Breast epithelium (tissue), 4 donors: ENCODE measurements around the gene RNU5D-1. TPM values are rescaled to one million over a fixed set of nuclear protein-coding genes. Genes with fewer than 3 reads are reported as not detected.
"Not testable (repeated sequence)": the region's sequence is repeated elsewhere in the genome, so short reads cannot be mapped to it uniquely, and the experiment has no call there.

Experiments used
- DNase-seq, 2 donors: peaks; one replicate each; pipeline ENCODE4 v3.0.0-alpha.2; 2019; ENCODE audit warnings: low spot score in 2 of 2
- H3K27ac ChIP-seq, 2 donors: fragments of 200-600 bp; sonication (generic) in 1 of 2; one replicate each; pipeline ENCODE4 v1.5.1; 2016 to 2019; ENCODE audit warnings: mild to moderate bottlenecking in 1 of 2
- H3K27me3 ChIP-seq, 2 donors: fragments of 200-600 bp; sonication (generic) in 1 of 2; one replicate each; pipeline versions ENCODE4 v1.5.1 to v1.6.0; 2017 to 2019; ENCODE audit warnings: control low read depth in 1 of 2, mild to moderate bottlenecking in 1 of 2
- H3K36me3 ChIP-seq: fragments of 200-600 bp; one replicate; pipeline ENCODE4 v1.5.1; 2019
- H3K4me1 ChIP-seq, 2 donors: fragments of 200-600 bp; sonication (generic); one replicate each; pipeline ENCODE4 v1.5.1; 2016 to 2019; ENCODE audit warnings: control low read depth in 1 of 2
- H3K4me3 ChIP-seq, 3 donors: fragments of 200-600 bp; sonication (generic); 1 replicate in 2 of 3; 2 replicates in 1 of 3; pipeline ENCODE4 v1.5.1; 2016 to 2019; ENCODE audit warnings: mild to moderate bottlenecking in 3 of 3, moderate library complexity in 2 of 3
- H3K9me3 ChIP-seq, 2 donors: fragments of 200-600 bp; sonication (generic) in 1 of 2; one replicate each; pipeline ENCODE4 v1.5.1; 2016 to 2019; ENCODE audit warnings: control low read depth in 1 of 2
- POLR2A ChIP-seq: fragments of 450-650 bp; IDR thresholded peaks from one replicate; pipeline ENCODE4 v1.6.1; 2016; ENCODE audit warnings: antibody characterized with exemption, mild to moderate bottlenecking, moderate library complexity
- POLR2AphosphoS5 ChIP-seq, 3 donors: sonication (generic); formaldehyde crosslinking; IDR thresholded peaks; one replicate each; pipeline ENCODE4 v1.6.1; 2017; ENCODE audit warnings: antibody characterized with exemption in 3 of 3
- intact Hi-C: fragments of 100-400 bp; cut with DNase I; formaldehyde crosslinking; loops from one replicate; pipeline ENCODE4 v1.15.1; 2023; ENCODE audit warnings: low total_unique reads
- total RNA-seq, 3 donors: library from RNA; depleted of rRNA; stranded (reverse); fragments of >200 nt; gene quantifications; one replicate each; pipeline ENCODE4 v1.1.0, GENCODE V29; 2016
- TF ChIP-seq, protein P1 (sequence below), 3 donors: fragments of 450-650 bp; IDR thresholded peaks; one replicate each; pipeline ENCODE4 v1.5.1; 2016 to 2017; ENCODE audit warnings: antibody characterized with exemption in 3 of 3, mild to moderate bottlenecking in 3 of 3, moderate library complexity in 3 of 3

The RNU5D-1 gene
- total RNA-seq, 3 donors from 2014 or later = not detected

DNA sequence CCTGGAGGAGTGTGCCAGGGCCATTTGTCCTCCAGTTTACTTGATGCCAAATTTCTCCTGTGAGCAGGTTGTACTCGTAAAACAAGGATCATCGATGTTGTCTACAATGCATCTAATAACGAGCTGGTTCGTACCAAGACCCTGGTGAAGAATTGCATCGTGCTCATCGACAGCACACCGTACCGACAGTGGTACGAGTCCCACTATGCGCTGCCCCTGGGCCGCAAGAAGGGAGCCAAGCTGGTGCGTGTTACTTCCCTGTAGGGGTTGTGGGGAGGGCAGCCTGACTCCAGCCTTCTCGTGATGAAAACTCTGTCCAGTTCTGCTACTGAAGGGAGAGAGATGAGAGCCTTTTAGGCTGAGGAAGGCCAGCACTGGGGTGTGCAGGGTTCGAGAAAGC lies 46.6 kb upstream of the RNU5D-1 start:
- Histone ChIP-seq H3K9me3 (no peaks in the 10 kb centered on the region), H3K4me3 (peak overlapping the region in 1 of 3 donors; percentile 85), H3K27me3 (no peaks in the 10 kb centered on the region), H3K27ac (peak overlapping the region; percentile 45 to 96), H3K36me3 (no peaks in the 10 kb centered on the region), H3K4me1 (peaks cover 0 to 5% of the 10 kb centered on the region in 2 donors)
- TF ChIP-seq, protein P1, sequence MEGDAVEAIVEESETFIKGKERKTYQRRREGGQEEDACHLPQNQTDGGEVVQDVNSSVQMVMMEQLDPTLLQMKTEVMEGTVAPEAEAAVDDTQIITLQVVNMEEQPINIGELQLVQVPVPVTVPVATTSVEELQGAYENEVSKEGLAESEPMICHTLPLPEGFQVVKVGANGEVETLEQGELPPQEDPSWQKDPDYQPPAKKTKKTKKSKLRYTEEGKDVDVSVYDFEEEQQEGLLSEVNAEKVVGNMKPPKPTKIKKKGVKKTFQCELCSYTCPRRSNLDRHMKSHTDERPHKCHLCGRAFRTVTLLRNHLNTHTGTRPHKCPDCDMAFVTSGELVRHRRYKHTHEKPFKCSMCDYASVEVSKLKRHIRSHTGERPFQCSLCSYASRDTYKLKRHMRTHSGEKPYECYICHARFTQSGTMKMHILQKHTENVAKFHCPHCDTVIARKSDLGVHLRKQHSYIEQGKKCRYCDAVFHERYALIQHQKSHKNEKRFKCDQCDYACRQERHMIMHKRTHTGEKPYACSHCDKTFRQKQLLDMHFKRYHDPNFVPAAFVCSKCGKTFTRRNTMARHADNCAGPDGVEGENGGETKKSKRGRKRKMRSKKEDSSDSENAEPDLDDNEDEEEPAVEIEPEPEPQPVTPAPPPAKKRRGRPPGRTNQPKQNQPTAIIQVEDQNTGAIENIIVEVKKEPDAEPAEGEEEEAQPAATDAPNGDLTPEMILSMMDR (IDR thresholded peaks at IDR 0.05) = no peak
- TF ChIP-seq POLR2AphosphoS5 (IDR thresholded peaks at IDR 0.05) = no peak
- TF ChIP-seq POLR2A = no peak
- intact Hi-C loops = loop anchor here (2.0 kb wide), 1 partner anchor 45 kb away; no protein-coding TSS in a partner anchor
- DNase-seq = no peak

DNA sequence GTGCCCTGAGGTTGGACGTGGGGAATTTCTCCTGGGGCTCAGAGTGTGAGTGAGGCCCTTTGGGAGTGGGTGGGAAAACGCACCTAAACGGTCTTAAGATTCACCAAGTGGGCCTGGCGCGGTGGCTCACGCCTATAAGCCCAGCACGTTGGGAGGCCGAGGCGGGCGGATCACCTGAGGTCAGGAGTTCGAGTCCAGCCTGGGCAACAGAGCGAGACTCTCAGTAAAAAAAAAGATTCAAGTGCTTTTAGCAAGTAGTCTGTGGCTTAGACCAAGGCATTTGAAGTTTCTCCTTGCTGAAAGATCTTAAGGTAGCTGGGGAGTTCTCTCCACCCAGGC lies 45.7 kb upstream of the RNU5D-1 start:
- no peak for DNase-seq
- H3K27me3 ChIP-seq = no peaks in the 10 kb centered on the region
- H3K4me3 ChIP-seq = peak overlapping the region; percentile 81 to 87 (median 85)
- H3K27ac ChIP-seq = peak overlapping the region; percentile 96 to 99
- peaks cover 0 to 5% of the 10 kb centered on the region in 2 donors for H3K4me1 ChIP-seq
- no peaks in the 10 kb centered on the region for H3K36me3 ChIP-seq
- TF ChIP-seq POLR2A = no peak
- TF ChIP-seq, protein P1 (IDR thresholded peaks at IDR 0.05) = no peak
- TF ChIP-seq POLR2AphosphoS5 (IDR thresholded peaks at IDR 0.05) = no peak
- intact Hi-C loops = loop anchor here (2.0 kb wide), 1 partner anchor 44 kb away; no protein-coding TSS in a partner anchor
- H3K9me3 ChIP-seq = no peaks in the 10 kb centered on the region

DNA sequence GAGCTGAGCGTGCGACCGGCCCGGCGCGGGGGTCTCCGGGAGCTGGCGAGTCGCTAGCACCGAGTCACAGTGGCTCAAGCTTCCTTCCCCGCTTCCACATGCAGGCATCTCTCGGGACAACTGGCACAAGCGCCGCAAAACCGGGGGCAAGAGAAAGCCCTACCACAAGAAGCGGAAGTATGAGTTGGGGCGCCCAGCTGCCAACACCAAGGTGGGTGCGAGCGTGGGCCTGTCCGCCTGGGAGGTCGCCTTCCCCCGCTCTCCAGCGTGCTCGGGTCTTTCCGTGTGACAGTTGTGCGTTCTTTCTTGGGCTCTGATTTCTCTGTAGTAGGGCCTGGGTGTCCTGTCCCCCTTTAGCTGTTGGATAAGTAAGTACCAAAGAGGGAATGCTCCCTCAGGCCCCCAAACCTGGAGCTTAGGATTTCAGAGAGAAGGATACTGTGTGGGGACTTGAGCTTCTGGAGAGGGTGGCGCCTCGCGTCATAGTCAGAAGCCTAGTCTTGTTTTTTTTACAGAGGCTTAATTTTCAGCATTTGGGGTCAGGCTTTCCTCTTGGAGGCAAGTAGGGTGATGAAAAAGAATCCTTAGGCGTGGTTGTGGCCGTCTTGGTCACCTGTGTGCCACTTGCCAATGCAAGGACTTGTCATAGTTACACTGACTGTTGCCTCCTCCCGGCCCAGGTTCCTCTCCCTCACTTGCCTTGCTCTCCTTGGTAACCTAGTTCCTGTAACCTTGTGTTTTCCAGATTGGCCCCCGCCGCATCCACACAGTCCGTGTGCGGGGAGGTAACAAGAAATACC lies 45.2 kb upstream of the RNU5D-1 start:
- no peaks in the 10 kb centered on the region for H3K9me3 ChIP-seq
- TF ChIP-seq POLR2A (no peak), POLR2AphosphoS5 (IDR thresholded peaks at IDR 0.05) (no peak)
- TF ChIP-seq, protein P1 (IDR thresholded peaks at IDR 0.05) = no peak
- no peaks in the 10 kb centered on the region for H3K36me3 ChIP-seq
- no peak for DNase-seq
- no peaks in the 10 kb centered on the region for H3K27me3 ChIP-seq
- H3K27ac ChIP-seq = peak overlapping the region; percentile 96 to 99
- intact Hi-C loops = loop anchor here (2.0 kb wide), 1 partner anchor 43 kb away; no protein-coding TSS in a partner anchor
- peak overlapping the region; percentile 81 to 87 (median 85) for H3K4me3 ChIP-seq
- H3K4me1 ChIP-seq = peaks cover 0 to 5% of the 10 kb centered on the region in 2 donors

DNA sequence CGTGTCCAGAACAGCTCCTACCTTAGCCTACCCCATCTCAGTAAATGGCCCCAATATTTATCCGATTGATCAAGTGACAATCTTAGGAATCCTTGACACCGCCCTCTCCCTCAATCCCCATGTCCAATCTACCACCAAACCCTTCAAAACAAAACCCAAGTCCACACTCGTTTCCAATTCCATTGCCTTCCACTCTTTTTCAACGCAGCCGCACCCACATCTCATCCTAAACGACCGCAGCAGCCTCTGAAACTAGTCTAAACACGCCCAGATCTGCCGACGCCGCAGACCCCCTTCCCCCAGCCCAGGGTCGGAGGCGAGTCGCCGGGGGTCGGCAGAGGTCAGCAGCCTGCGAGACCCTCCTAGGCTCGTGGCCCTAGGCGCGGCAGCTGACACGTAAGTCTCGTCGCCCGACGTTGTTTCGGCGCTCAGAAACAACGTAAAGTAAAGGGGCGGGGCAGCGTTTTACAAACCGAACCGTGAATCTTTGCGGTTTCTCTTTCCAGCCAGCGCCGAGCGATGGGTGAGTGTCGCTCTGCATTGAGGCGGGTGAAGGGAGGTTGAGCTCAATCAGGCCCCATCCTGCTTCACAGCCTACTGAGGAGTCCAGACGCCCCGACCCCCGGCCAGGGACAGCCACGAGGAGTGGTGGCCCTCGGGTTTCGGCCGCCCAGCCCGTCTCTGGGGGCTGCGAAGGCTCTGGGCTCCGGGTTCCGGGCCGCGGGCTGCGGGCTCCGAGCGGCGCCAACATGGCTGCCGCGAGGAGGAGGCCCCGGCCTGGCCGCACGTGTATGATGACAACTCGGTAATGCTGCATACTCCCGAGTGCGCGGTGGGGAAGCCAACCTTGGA lies 44.3 kb upstream of the RNU5D-1 start, which contains the start of gene RPS8:
RPS8 (plus strand) TSS at position 463 of the 852 bp plus-strand sequence; CDS start at position 520, 57 bp downstream.
- H3K9me3 ChIP-seq = no peaks in the 10 kb centered on the region
- TF ChIP-seq POLR2A = peak; percentile 97
- TF ChIP-seq, protein P1 (IDR thresholded peaks at IDR 0.05) = peak in 1 of 3 donors; percentile 15
- peak; percentile 97 to 99 (median 98) for TF ChIP-seq POLR2AphosphoS5 (IDR thresholded peaks at IDR 0.05)
- no peaks in the 10 kb centered on the region for H3K27me3 ChIP-seq
- H3K4me1 ChIP-seq = peaks cover 0 to 5% of the 10 kb centered on the region in 2 donors
- intact Hi-C loops = no loop called here
- H3K4me3 ChIP-seq = peak within 1 kb of the TSS; percentile 81 to 87 (median 85)
- no peaks in the 10 kb centered on the region for H3K36me3 ChIP-seq
- DNase-seq = peak; percentile 89 to 93
- H3K27ac ChIP-seq = peak within 1 kb of the TSS; percentile 96 to 99

DNA sequence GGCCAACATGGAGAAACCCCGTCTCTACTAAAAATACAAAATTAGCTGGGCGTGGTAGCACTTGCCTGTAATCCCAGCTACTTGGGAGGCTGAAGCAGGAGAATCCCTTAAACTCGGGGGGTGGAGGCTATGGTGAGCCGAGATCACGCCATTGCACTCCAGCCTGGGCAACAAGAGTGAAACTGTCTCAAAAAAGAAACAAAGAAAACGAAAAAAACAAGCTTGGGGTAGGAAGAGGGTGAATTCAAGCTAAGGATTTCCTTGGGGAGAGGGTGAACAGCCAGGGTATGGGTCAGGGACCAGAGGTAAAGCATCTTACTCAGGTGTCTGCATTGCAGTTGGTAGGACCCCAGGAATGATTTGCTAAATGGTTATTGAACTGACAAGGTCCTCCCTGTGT lies 35.5 kb upstream of the RNU5D-1 start:
- intact Hi-C loops, H3K36me3 ChIP-seq, H3K9me3 ChIP-seq, H3K27ac ChIP-seq, H3K4me1 ChIP-seq, DNase-seq, H3K27me3 ChIP-seq, H3K4me3 ChIP-seq: not testable (repeated sequence)
